Osteoblast (primary cell): ENCODE measurements around the gene TMEM190. TPM values are rescaled to one million over a fixed set of nuclear protein-coding genes. Genes with fewer than 3 reads are reported as not detected.

Experiments used
- DNase-seq: peaks from one replicate; pipeline ENCODE4 v3.0.0; 2011; ENCODE audit warnings: low spot score, mixed read lengths; ENCODE audit not compliant: insufficient read length; ENCODE audit errors: missing footprints
- H2AFZ ChIP-seq: 2 replicates; pipeline ENCODE4 v1.6.0; 2011; ENCODE audit warnings: mild to moderate bottlenecking, low read length
- H3K27ac ChIP-seq: 2 replicates; pipeline ENCODE4 v1.5.1; 2011; ENCODE audit warnings: mild to moderate bottlenecking, low read depth, low read length, moderate library complexity
- H3K27me3 ChIP-seq: 2 replicates; pipeline ENCODE4 v1.6.0; 2012; ENCODE audit warnings: mild to moderate bottlenecking, control low read depth, inconsistent platforms, low read length, moderate library complexity; ENCODE audit not compliant: insufficient read depth
- H3K36me3 ChIP-seq: 2 replicates; pipeline ENCODE4 v1.5.1; 2011; ENCODE audit warnings: mild to moderate bottlenecking, low read length, control low read depth, moderate library complexity; ENCODE audit not compliant: insufficient read depth
- H3K4me1 ChIP-seq: 2 replicates; pipeline ENCODE4 v1.5.1; 2011; ENCODE audit warnings: mild to moderate bottlenecking, low read length, control low read depth, moderate library complexity; ENCODE audit not compliant: insufficient read depth
- H3K4me2 ChIP-seq: 2 replicates; pipeline ENCODE4 v1.6.0; 2011; ENCODE audit warnings: mild to moderate bottlenecking, low read length; ENCODE audit not compliant: insufficient read depth
- H3K4me3 ChIP-seq: fragments of 200-600 bp; sonication (generic); 3 replicates; pipeline ENCODE4 v1.5.1; 2012; ENCODE audit warnings: mild to moderate bottlenecking, low read length, inconsistent platforms; ENCODE audit not compliant: insufficient read depth
- H3K79me2 ChIP-seq: 2 replicates; pipeline ENCODE4 v1.6.0; 2012; ENCODE audit warnings: mild to moderate bottlenecking, low read length, control low read depth, inconsistent platforms; ENCODE audit not compliant: insufficient read depth
- H3K9me3 ChIP-seq: 2 replicates; pipeline ENCODE4 v1.5.1; 2011; ENCODE audit warnings: low read depth, low read length, control low read depth
- H4K20me1 ChIP-seq: 2 replicates; pipeline ENCODE4 v1.6.0; 2012; ENCODE audit warnings: mild to moderate bottlenecking, low read length, control low read depth; ENCODE audit not compliant: insufficient read depth
- CTCF ChIP-seq: IDR thresholded peaks from 2 replicates; pipeline ENCODE4 v1.5.1; 2011; ENCODE audit warnings: mild to moderate bottlenecking, low read depth, low read length, moderate library complexity; ENCODE audit errors: extremely low read depth
- total RNA-seq: library from RNA; depleted of rRNA; stranded (reverse); fragments of >200 nt; gene quantifications from 2 replicates; pipeline ENCODE4 v1.2.3, GENCODE V29; 2012

TMEM190 gene
- total RNA-seq, 1 donor = not detected

GRCh38 chr19:55353356-55353802, 23.2 kb upstream of the TMEM190 start:
- DNase-seq = peak; percentile 91
- peak overlapping the region; percentile 64 for H3K4me3 ChIP-seq
- TF ChIP-seq CTCF = no peak
- no peaks in the 10 kb centered on the region for H3K79me2 ChIP-seq
- H3K4me2 ChIP-seq = peak overlapping the region; percentile 77
- H4K20me1 ChIP-seq = no peaks in the 10 kb centered on the region
- peak overlapping the region; percentile 15 for H2AFZ ChIP-seq
- H3K9me3 ChIP-seq = no peaks in the 10 kb centered on the region
- no peak overlapping the region for H3K27ac ChIP-seq
- peaks cover 6% of the 10 kb centered on the region for H3K4me1 ChIP-seq
- peaks cover 47% of the 10 kb centered on the region for H3K27me3 ChIP-seq
- H3K36me3 ChIP-seq = no peaks in the 10 kb centered on the region

- H3K27ac ChIP-seq = no peak overlapping the region
- no peaks in the 10 kb centered on the region for H4K20me1 ChIP-seq
- H3K9me3 ChIP-seq = no peaks in the 10 kb centered on the region
- H3K4me3 ChIP-seq = peak overlapping the region; percentile 64
- H3K36me3 ChIP-seq = no peaks in the 10 kb centered on the region
- peaks cover 6% of the 10 kb centered on the region for H3K4me1 ChIP-seq
- TF ChIP-seq CTCF = no peak
- H2AFZ ChIP-seq = peak overlapping the region; percentile 15
- no peaks in the 10 kb centered on the region for H3K79me2 ChIP-seq
- peak overlapping the region; percentile 77 for H3K4me2 ChIP-seq
- DNase-seq = peak; percentile 98
- H3K27me3 ChIP-seq = peaks cover 47% of the 10 kb centered on the region
Measured at GRCh38 chr19:55353803-55354697, 22.6 kb upstream of the TMEM190 start.

GRCh38 chr19:55354698-55355212, 21.9 kb upstream of the TMEM190 start, which contains the start of gene COX6B2:
COX6B2 (minus strand) TSS chr19:55354719; CDS start chr19:55354521, 198 bp downstream.
- Histone ChIP-seq H4K20me1 (no peaks in the 10 kb centered on the region), H3K27ac (no peak within 1 kb of the TSS), H3K9me3 (no peaks in the 10 kb centered on the region), H3K27me3 (peaks cover 47% of the 10 kb centered on the region), H3K4me3 (peak within 1 kb of the TSS; percentile 64), H3K4me2 (peak within 1 kb of the TSS; percentile 77), H3K36me3 (no peaks in the 10 kb centered on the region), H3K4me1 (peaks cover 6% of the 10 kb centered on the region), H3K79me2 (no peaks in the 10 kb centered on the region), H2AFZ (peak within 1 kb of the TSS; percentile 15)
- no peak for DNase-seq
- no peak for TF ChIP-seq CTCF

GRCh38 chr19:55355213-55355821, 21.3 kb upstream of the TMEM190 start:
- Histone ChIP-seq H3K9me3 (no peaks in the 10 kb centered on the region), H3K4me1 (peaks cover 6% of the 10 kb centered on the region), H4K20me1 (no peaks in the 10 kb centered on the region), H3K4me2 (no peak overlapping the region), H3K4me3 (no peak overlapping the region), H3K36me3 (no peaks in the 10 kb centered on the region), H3K27me3 (peaks cover 47% of the 10 kb centered on the region), H3K79me2 (no peaks in the 10 kb centered on the region), H3K27ac (no peak overlapping the region), H2AFZ (no peak overlapping the region)
- no peak for TF ChIP-seq CTCF
- no peak for DNase-seq
